AG10803 (cell line): ENCODE data around the gene AIG1.
"Not testable (repeated sequence)": the region's sequence is repeated elsewhere in the genome, so short reads cannot be mapped to it uniquely, and the experiment has no call there.

Experiments
- DNase-seq: peaks from one replicate; pipeline ENCODE4 v3.0.0; 2010; ENCODE audit warnings: low read depth
- H3K4me3 ChIP-seq: 2 replicates; pipeline ENCODE4 v1.5.1; 2011; ENCODE audit warnings: mild to moderate bottlenecking, low read length, control low read depth
- TF ChIP-seq, protein P1 (sequence below): conservative IDR thresholded peaks from 2 replicates; pipeline ENCODE4 v1.5.1; 2011; ENCODE audit warnings: mild to moderate bottlenecking, low read length, control low read depth, inconsistent platforms

Gene AIG1

DNA sequence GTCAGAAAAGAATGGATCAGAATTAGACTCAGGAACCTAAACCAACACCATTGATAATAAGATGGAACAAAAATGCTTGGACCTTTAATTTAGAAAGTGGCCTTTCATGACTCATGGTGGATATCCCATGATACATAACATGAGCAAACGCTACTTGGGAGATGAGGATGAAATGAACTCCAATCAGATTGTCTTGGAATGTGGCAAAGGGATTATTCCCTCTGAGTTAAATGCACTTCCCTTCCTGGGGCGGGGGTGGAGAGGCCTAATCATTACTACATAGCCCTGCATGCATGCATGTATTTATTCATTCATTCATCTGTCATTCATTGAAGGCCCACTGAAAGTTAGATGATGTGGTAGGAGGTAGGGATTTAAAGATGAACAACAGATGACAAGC is 174.0 kb downstream of the AIG1 start:
- DNase-seq, result no peak
- no peak overlapping the region for H3K4me3 ChIP-seq
- TF ChIP-seq, protein P1, sequence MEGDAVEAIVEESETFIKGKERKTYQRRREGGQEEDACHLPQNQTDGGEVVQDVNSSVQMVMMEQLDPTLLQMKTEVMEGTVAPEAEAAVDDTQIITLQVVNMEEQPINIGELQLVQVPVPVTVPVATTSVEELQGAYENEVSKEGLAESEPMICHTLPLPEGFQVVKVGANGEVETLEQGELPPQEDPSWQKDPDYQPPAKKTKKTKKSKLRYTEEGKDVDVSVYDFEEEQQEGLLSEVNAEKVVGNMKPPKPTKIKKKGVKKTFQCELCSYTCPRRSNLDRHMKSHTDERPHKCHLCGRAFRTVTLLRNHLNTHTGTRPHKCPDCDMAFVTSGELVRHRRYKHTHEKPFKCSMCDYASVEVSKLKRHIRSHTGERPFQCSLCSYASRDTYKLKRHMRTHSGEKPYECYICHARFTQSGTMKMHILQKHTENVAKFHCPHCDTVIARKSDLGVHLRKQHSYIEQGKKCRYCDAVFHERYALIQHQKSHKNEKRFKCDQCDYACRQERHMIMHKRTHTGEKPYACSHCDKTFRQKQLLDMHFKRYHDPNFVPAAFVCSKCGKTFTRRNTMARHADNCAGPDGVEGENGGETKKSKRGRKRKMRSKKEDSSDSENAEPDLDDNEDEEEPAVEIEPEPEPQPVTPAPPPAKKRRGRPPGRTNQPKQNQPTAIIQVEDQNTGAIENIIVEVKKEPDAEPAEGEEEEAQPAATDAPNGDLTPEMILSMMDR, result no peak

DNA sequence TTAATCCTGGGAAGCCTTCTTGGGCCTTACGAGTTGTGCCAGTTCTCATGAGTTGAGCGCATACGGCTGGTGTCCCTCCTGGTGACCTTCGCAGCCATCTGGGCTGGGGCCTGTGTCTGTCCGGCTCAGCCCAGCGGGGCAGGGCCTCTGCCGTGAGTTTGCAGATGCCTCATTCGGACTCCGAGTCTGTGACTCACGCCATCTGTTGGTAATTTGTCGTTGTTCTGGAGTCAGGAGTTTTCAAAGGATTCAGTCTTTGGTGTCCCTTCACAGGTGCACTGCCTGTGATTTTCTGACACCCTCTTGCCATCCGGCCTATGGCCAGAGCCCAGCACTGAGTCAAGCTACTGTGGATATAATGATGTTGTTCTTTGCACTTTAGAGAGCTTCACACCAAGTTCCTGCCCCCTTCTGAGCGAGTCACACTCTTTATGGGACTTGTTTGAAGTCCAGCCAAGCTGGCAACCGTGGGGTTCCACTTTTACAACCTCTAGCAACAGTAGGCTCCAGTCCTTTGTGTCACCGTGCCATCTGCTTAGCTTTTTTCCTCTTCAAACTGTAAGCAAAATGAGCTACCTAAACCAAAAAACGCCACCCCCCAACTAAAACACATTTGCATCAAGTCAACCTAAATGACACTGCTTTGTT is 175.6 kb downstream of the AIG1 start:
- TF ChIP-seq, protein P1, result no peak; the same call in 1 of the 2 replicates
- DNase-seq, result peak; percentile 74
- H3K4me3 ChIP-seq, result no peak overlapping the region

DNA sequence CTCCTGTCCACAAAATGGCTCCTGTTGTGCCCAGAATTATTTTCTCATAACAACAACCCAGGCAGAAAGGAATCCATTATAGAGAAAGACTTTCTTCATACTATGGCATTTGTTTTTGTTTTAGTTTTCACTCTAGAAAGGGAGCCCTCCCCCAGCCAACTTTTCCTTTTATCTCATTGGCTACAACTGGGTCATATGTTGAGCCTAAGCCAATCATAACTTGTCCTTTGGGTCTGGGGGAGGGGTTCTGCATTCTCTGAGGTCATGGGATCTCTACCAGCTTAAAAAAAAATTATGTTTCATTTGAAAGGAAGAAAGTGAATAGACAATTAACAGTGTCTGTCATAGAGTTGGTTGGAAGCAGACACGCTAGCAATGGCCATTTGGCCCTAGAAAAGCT is 177.6 kb downstream of the AIG1 start:
- no peak overlapping the region for H3K4me3 ChIP-seq
- TF ChIP-seq, protein P1, result no peak
- no peak for DNase-seq

DNA sequence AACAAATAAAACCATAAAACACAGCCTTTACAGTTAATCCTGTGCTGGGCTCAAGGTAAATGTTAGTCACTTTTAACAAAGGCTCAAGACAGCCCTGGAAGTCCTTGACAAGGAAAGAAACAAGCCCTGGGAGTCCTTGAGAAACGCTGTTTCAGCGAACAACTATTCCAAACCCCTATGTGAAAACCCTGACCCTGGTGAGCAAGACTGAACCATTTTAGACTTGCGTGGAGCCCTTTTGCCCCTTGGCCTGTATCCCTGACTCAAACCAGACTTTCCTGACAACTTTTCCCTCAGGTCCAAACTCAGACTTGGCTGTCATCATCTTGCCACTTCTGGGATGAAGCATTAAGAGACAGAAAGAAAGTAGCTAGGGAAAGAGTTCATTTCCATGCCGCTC is 180.4 kb downstream of the AIG1 start:
- H3K4me3 ChIP-seq, result no peak overlapping the region
- no peak for DNase-seq
- TF ChIP-seq, protein P1, result no peak

DNA sequence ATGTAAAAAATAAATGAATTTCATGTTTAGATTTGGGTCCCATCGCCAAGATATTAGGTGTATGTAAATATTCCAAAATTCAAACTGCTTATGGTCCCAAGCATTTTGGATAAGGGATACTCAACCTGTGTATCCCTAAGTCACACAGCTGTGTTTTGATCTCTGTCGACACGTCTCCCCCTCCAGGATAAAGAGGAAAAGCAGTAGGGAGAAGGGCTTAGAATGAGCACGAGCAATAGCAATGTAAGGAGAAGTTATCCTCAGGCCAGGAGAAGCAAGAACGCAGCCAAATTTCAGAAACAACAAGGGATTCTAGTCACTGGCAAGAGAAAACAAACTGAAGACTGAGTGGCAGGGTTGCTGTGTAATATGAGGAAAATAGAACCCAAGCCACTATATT is 181.2 kb downstream of the AIG1 start:
- TF ChIP-seq, protein P1, result no peak
- no peak for DNase-seq
- H3K4me3 ChIP-seq, result no peak overlapping the region

DNA sequence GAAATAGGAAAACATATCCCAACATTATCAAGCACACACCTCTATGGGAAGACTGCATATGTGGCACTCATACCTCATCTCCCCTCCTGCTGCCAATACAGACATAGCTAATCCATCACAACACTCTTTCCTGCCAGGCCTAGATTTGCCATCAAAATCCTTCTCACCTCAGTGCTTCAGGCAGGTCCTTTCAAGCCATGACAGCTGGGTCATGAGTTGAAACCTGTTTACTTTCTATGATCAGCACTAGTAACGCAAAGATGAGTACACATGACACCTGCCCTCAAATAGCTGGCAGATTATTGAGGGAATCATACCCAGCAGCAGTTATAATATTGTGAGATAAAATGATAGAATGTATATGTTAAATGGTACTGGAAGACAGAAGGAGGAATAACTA is 183.1 kb downstream of the AIG1 start:
- no peak overlapping the region for H3K4me3 ChIP-seq
- TF ChIP-seq, protein P1, result no peak
- DNase-seq, result no peak

DNA sequence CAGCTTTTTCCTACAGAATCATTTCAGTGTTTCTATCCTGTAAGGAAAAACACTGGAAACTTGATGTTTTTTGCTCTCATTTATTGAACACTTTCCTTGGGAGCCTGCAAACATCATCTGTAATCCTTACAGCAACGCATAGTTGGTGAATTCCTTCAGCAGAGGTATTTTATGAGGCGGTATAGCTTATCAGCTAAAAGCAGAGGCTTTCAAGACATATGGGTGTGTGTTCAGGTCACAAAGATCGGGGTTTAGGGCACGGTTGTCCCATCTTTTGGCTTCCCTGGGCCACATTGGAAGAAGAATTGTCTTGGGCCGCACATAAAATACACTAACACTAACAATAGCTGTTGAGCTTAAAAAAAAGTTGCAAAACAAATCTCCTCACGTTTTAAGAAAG is 185.0 kb downstream of the AIG1 start:
- TF ChIP-seq, protein P1, result no peak
- H3K4me3 ChIP-seq, result no peak overlapping the region
- no peak for DNase-seq

DNA sequence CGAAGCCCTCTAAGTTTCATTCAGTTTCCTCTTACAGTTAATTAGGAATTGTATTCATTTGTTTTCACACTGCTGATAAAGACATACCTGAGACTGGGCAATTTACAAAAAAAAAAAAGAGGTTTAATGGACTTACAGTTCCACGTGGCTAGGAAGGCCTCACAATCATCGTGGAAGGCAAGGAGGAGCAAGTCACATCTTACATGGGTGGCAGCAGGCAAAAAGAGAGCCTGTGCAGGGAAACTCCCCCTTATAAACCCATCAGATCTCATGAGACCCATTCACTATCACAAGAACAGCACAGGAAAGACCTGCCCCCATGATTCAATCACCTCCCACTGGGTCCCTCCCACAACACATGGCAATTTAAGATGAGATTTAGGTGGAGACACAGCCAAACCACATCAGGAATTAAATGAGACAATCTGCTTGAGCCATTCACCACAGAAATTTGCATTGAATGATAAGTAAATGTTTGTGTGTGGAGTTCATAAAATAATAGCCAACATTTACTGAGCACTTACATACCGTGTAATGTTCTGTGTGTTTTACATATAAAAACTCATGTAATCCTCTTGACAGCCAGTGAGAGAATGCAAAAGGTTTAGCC is 185.6 kb downstream of the AIG1 start:
- peak; percentile 80 for DNase-seq
- not testable (repeated sequence) for H3K4me3 ChIP-seq
